Naive B cell (primary cell): ENCODE results near the gene TRIM36. TPM values are rescaled to one million over a fixed set of nuclear protein-coding genes. Genes with fewer than 3 reads are reported as not detected.

ENCODE experiments used
- ATAC-seq, 2 donors: fragments of 150-1000 bp; cut with Tn5 transposase; 2 replicates each; pipeline ENCODE4 v1.10.0; 2021; ENCODE audit warnings: low read depth in 2 of 2, mild to moderate bottlenecking in 2 of 2, moderate library complexity in 2 of 2
- DNase-seq: peaks from one replicate; pipeline ENCODE4 v3.0.0; 2022
- H3K27ac Mint-ChIP-seq, 6 donors: one replicate each; pipeline ENCODE4 v1.8.0; 2020 to 2022; ENCODE audit warnings: mild to moderate bottlenecking in 6 of 6, mixed read lengths in 6 of 6, moderate library complexity in 5 of 6, inconsistent platforms in 2 of 6
- H3K27me3 Mint-ChIP-seq, 3 donors: one replicate each; pipeline ENCODE4 v1.8.0; 2021 to 2022; ENCODE audit warnings: mixed read lengths in 3 of 3, mild to moderate bottlenecking in 1 of 3
- H3K36me3 Mint-ChIP-seq, 2 donors: one replicate each; pipeline ENCODE4 v1.8.0; 2020 to 2022; ENCODE audit warnings: mixed read lengths in 2 of 2, inconsistent platforms in 1 of 2, mild to moderate bottlenecking in 1 of 2
- H3K4me1 Mint-ChIP-seq, 3 donors: one replicate each; pipeline ENCODE4 v1.8.0; 2020 to 2022; ENCODE audit warnings: mixed read lengths in 3 of 3, inconsistent platforms in 1 of 3, mild to moderate bottlenecking in 1 of 3, moderate library complexity in 1 of 3
- H3K4me3 Mint-ChIP-seq, 8 donors: one replicate each; pipeline ENCODE4 v1.8.0; 2020 to 2022; ENCODE audit warnings: mild to moderate bottlenecking in 8 of 8, mixed read lengths in 8 of 8, moderate library complexity in 8 of 8, inconsistent platforms in 2 of 8
- H3K9me3 Mint-ChIP-seq, 7 donors: one replicate each; pipeline ENCODE4 v1.8.0; 2020 to 2022; ENCODE audit warnings: mixed read lengths in 7 of 7, mild to moderate bottlenecking in 5 of 7, inconsistent platforms in 2 of 7, moderate library complexity in 1 of 7
- polyA plus RNA-seq, 6 donors: library from polyadenylated mRNA; unstranded; fragments of 300-500 nt; fragmentation: Illumina TruSeq; gene quantifications; one replicate each; pipeline ENCODE4 v1.2.3, GENCODE V29; 2021; ENCODE audit warnings: low read depth in 6 of 6

The TRIM36 gene
- polyA plus RNA-seq, 6 donors from 2014 or later: 0.45 TPM; not detected in 5

DNA sequence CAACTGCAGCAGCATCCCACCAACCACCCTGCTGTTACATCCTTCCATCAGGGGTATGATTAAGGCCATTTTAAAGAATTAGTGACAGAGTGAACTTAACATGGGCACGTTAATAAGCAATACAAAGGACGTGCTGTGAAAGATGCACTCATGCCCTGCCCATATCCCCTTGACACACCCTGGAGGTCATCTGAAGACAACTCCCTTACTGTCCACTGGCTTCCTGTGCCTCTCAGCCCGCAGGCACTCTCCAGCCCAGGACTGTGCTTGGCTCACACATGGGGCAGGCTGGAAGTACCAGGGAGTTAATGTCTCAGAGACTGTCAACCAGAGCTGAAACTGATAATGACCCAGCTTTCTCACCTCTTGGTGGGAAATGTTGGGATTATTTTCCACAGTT is 81.8 kb downstream of the TRIM36 start:
- no peak for ATAC-seq
- H3K27me3 Mint-ChIP-seq: peaks cover 38 to 58% (median 52%) of the 10 kb centered on the region in 3 donors
- no peak overlapping the region for H3K4me3 Mint-ChIP-seq

DNA sequence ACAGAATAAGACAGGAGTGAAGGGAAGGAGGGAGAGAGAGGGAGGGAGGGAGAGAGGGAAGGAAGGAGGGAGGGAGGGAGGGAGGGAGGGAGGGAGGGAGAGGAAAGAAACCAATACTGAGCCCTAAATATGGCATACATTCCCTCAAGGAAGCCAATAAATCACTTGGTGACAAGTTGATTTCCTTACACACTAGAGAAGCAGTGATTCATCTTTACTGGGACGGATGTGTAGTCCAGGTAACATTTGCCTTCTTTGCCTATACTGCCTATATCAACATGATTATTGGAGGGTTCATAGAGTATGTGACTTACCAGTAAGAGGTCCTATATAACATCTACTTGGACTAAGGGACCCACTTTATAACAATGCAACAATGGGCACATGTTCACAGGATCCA is 83.2 kb downstream of the TRIM36 start:
- H3K27me3 Mint-ChIP-seq: peaks cover 41 to 56% (median 51%) of the 10 kb centered on the region in 3 donors
- H3K4me3 Mint-ChIP-seq: no peak overlapping the region
- H3K27ac Mint-ChIP-seq: no peak overlapping the region
- DNase-seq (no peak), ATAC-seq (no peak)
- H3K9me3 Mint-ChIP-seq: peaks cover 0 to 5% (median 2%) of the 10 kb centered on the region in 7 donors
- no peaks in the 10 kb centered on the region for H3K4me1 Mint-ChIP-seq
- H3K36me3 Mint-ChIP-seq: peaks cover 0 to 5% of the 10 kb centered on the region in 2 donors

More for the DNA sequence above, 81.8 kb downstream of the TRIM36 start:
- peaks cover 0 to 5% of the 10 kb centered on the region in 2 donors for H3K36me3 Mint-ChIP-seq
- no peaks in the 10 kb centered on the region for H3K4me1 Mint-ChIP-seq
- no peak overlapping the region for H3K27ac Mint-ChIP-seq
- DNase-seq: no peak
- H3K9me3 Mint-ChIP-seq: peaks cover 0 to 5% (median 2%) of the 10 kb centered on the region in 7 donors

DNA sequence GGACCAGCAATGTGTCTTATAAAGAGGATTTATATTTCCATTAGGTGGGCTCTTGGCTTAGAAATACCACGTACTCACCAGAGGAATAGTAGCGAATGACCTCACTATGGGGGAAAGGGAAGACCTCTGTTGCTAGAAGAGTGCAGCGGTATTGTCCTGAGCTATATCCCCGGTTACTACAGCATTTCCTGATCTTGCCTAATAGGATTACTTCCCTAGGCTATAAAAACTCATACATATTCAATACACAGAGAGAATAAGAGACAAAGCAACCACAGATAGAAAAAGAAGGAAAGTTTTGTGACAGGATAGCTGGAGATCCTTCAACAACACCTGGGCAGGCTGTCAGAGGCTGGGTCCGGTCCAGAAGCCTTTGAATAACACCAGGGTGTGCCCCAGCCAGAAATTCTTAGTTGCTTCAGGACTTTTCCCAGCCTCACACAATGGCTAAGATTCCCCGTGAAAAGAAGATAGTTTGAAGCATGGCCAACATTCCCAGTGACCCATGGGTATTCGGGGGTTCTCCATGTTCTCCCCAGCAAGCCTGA is 85.4 kb downstream of the TRIM36 start:
- ATAC-seq: no peak
- H3K4me1 Mint-ChIP-seq: no peaks in the 10 kb centered on the region
- DNase-seq: no peak
- peaks cover 0 to 5% (median 2%) of the 10 kb centered on the region in 7 donors for H3K9me3 Mint-ChIP-seq
- H3K27me3 Mint-ChIP-seq: peaks cover 37 to 56% (median 48%) of the 10 kb centered on the region in 3 donors
- H3K36me3 Mint-ChIP-seq: peaks cover 0 to 5% of the 10 kb centered on the region in 2 donors
- no peak overlapping the region for H3K27ac Mint-ChIP-seq
- H3K4me3 Mint-ChIP-seq: no peak overlapping the region

DNA sequence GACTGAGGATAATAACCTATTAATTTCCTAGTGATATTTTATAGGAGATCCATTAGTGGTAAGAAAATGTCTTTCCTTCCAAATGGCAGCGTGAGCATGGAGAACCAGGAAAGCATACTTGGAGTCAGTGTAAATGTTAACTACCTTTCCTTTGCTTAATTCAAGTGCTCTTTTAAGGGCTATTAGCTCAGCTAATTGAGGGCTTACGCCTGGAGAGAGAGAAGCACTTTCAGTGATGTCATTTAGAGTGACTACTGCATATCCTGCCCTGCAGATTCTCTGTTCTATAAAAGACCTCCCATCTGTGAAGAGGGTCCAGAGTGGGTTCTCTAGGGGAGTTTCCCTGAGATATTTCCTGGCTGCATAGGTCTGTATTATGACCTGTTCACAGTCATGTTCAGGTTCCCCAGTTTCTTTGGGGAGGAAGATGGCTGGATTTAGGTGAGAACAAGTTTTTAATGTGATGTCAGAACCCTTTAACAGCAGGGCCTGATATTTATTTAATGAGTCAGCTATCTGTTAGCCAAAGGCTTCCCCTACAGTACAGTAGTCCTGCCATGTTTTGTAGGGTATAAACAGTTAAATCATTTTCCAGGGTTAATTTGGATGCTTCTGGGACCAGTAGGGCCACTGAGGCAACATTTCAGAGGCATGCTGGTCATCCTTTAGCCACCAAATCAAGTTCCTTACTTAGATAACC is 89.6 kb downstream of the TRIM36 start:
- ATAC-seq: no peak
- H3K4me1 Mint-ChIP-seq: no peaks in the 10 kb centered on the region
- H3K4me3 Mint-ChIP-seq: no peak overlapping the region
- H3K36me3 Mint-ChIP-seq: peaks cover 0 to 5% of the 10 kb centered on the region in 2 donors
- H3K9me3 Mint-ChIP-seq: peaks cover 0 to 7% (median under 1%) of the 10 kb centered on the region in 7 donors
- DNase-seq: no peak
- peaks cover 12 to 30% (median 28%) of the 10 kb centered on the region in 3 donors for H3K27me3 Mint-ChIP-seq
- H3K27ac Mint-ChIP-seq: peak overlapping the region in 1 of 6 donors; percentile 36

Other genes starting within 250 kb of the TRIM36 start
- 10 to 100 TPM; 23.2 to 56.5 (median 34.4) TPM for gene PGGT1B, start 93.0 kb upstream of the TRIM36 start, polyA plus RNA-seq
- gene CCDC112, start 126.7 kb upstream of the TRIM36 start, polyA plus RNA-seq: 10 to 100 TPM in 5 of 6 donors, 1 to 10 TPM in 1; 7.2 to 17.2 (median 11.4) TPM